GM18508 (cell line): ENCODE data around the gene SNAP47.
"Not testable (repeated sequence)": the region's sequence is repeated elsewhere in the genome, so short reads cannot be mapped to it uniquely, and the experiment has no call there.

Experiments
- ATAC-seq: cut with Tn5 transposase; IDR thresholded peaks from one replicate; pipeline ENCODE4 v1.9.1; 2021; ENCODE audit warnings: moderate number of reproducible peaks; ENCODE audit not compliant: insufficient read depth, unreplicated experiment

SNAP47 gene, protein sequence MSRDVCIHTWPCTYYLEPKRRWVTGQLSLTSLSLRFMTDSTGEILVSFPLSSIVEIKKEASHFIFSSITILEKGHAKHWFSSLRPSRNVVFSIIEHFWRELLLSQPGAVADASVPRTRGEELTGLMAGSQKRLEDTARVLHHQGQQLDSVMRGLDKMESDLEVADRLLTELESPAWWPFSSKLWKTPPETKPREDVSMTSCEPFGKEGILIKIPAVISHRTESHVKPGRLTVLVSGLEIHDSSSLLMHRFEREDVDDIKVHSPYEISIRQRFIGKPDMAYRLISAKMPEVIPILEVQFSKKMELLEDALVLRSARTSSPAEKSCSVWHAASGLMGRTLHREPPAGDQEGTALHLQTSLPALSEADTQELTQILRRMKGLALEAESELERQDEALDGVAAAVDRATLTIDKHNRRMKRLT

DNA sequence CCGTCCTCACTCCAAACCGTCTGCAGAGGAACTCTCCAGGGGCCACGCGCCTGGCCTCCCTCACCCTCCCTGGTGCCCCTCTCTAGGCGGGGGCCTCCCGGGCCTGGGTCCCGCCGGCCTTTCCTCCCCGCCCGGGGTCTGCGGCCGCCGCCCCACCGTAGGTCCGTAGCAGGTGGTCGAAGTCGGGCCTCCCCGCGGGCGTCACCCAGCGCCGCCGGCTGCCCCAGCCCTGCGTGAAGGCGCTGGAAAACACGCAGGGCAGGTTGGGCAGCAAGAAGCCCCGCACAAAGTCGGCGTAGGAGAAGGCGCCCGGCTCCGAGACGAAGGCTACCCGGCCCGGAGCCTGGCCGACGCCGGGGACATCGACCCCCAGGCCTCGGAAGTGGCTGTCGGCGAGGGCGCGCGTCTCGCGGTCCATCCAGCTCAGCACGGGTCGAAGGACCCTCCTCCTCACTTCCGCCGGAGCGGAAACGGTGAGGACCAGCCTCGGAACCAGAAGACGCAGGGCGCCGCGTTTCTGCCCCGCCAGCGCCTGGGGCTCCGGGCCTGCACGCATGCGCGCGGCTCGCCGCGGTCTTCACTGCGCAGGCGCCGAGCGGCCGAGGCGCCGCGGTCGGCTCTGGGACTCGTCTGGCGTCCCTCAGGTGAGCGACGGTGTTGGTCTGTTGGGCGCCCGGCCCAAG, at the start of gene SNAP47, which contains the start of gene JMJD4:
Gene SNAP47, plus strand, starts transcription at position 580 of the 683 bp plus-strand sequence. CDS start 12,302 bp downstream, outside the sequence.
Gene JMJD4, minus strand, starts transcription at position 447 of the 683 bp plus-strand sequence. Its CDS starts 29 bp downstream, at position 418.
- ATAC-seq, result peak; percentile 76

GRCh38 chr1:227685807-227686206, 49.4 kb upstream of the SNAP47 start:
- ATAC-seq, result no peak

GRCh38 chr1:227697321-227697864, 37.8 kb upstream of the SNAP47 start:
- no peak for ATAC-seq

DNA sequence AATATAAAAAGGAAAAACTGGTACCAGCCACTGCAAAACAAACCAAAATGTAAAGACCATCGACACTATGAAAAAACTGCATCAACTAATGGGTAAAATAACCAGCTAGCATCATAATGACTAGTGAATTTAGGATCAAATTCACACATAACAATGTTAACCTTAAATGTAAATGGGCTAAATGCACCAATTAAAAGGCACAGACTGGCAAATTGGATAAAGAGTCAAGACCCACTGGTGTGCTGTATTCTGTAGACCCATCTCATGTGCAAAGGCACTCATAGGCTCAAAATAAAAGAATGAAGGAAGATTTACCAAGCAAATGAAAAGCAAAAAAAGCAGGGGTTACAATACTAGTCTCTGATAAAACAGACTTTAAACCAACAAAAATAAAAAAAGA, 33.6 kb upstream of the SNAP47 start:
- not testable (repeated sequence) for ATAC-seq

DNA sequence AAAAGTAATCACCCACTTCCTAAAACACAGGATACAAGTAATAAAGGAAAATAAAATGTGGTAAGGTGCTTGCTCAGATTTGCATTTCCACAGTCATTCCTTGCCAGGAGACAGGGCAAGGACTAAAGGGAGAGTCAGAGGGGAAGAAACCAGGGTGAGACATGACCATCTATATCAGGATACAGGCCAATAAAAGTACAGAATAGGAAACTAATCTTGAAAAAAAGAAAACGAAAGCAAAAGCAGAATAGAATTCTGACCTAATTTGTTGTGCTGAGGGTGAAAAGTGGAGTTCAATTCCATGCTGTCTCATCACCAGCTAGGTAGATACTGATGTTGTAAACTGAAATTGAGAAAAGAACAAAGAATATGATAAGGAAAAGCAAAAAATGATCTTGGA, 27.4 kb upstream of the SNAP47 start:
- no peak for ATAC-seq

GRCh38 chr1:227709451-227709850, 25.8 kb upstream of the SNAP47 start:
- ATAC-seq, result no peak

- ATAC-seq, result not testable (repeated sequence)
These were observed 24.8 kb upstream of the SNAP47 start for GRCh38 chr1:227710474-227710873.

DNA sequence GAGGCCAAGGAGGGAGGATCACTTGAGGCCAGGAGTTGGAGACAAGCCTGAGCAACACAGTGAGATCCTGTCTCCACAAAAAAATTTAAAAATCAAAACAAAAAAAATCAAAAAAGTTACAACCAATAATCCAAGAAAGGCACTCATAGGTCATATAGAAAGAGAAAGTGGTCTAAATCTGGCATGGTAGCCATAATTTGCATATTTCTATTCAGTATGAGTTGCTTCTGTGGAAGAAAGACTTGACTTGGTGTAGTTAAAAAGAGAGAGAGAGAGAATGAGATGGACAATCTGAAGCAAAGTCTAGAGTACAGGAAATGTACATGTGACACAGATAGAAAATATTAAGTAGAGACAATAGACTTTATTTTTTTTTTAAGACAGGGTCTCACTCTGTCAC, 22.6 kb upstream of the SNAP47 start:
- ATAC-seq, result no peak

DNA sequence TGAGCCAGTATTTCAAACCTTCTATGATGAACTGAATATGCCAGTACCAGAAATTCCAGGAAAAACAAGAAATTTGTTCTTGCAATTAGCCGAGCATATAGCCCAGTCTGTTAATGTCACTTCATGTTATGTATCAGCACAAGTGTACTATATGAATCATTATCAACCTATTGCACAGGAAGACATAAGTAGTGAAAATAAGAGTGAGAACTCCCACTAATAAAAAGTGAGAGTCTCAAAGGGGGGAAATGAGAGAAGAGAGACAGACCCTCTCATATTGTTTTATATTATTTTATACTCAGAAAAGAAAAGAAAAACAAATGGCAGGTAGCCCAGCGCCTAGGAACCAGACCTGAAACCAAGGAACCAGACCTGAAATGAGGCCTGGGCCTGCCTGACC, 16.3 kb upstream of the SNAP47 start:
- ATAC-seq, result no peak

- ATAC-seq, result no peak
These were observed 11.8 kb upstream of the SNAP47 start for GRCh38 chr1:227723474-227723873.

DNA sequence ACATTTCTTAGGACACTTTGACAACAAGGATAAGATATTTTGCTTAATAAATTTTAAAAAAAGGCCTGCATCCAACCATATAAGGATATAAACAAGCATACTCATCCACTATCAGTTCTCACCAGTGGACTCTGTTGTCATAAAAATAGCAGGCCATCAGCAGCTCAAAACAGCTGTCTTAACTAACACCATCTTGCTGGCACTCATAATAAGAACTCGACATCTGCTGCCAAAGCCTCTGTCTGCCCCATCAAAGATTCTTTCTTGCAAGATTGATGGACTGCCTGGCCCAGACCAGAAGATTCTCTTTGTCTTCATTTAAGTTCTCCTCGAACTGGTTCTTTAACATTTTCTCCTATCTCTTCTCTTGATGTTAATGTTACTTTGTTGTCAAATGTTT, 10.2 kb upstream of the SNAP47 start:
- ATAC-seq, result no peak

- no peak for ATAC-seq
These were observed 8.9 kb upstream of the SNAP47 start for GRCh38 chr1:227726318-227726717.

DNA sequence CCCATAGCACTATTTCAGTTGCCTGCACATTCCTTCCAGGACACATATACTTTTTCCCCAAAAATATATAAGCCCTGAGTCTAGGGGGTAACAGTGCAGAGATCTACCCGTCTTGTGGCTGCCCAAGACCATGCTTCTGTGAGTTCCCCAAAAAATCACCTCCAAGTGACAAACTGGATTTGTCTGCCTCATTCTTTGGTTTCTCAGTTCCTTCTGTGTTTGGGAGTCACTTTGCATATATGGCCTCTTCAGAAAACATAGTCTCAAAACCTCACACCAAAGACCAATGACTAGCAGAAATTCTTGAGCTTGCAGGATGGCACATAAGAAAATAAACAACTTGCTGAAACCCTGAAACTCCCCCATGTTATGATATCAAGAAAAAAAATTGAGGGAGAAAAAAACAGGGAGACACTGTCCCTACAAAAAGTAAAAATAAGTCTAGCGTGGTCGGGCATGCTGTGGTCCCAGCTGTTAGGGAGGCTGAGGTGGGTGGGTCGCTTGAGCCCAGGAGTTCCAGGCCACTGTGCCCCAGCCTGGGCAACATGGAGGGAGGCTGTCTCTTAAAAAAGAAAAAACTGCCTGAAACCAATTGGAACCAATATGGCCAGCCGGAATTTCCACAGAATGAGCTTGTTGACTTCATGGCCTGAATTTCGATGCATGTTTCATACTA, 8.2 kb upstream of the SNAP47 start:
- no peak for ATAC-seq

- ATAC-seq, result no peak
These were observed 7.0 kb upstream of the SNAP47 start for GRCh38 chr1:227728059-227728891.

- ATAC-seq, result no peak
These were observed 6.4 kb upstream of the SNAP47 start for GRCh38 chr1:227728892-227729143.

GRCh38 chr1:227729144-227729880, 5.9 kb upstream of the SNAP47 start:
- no peak for ATAC-seq

DNA sequence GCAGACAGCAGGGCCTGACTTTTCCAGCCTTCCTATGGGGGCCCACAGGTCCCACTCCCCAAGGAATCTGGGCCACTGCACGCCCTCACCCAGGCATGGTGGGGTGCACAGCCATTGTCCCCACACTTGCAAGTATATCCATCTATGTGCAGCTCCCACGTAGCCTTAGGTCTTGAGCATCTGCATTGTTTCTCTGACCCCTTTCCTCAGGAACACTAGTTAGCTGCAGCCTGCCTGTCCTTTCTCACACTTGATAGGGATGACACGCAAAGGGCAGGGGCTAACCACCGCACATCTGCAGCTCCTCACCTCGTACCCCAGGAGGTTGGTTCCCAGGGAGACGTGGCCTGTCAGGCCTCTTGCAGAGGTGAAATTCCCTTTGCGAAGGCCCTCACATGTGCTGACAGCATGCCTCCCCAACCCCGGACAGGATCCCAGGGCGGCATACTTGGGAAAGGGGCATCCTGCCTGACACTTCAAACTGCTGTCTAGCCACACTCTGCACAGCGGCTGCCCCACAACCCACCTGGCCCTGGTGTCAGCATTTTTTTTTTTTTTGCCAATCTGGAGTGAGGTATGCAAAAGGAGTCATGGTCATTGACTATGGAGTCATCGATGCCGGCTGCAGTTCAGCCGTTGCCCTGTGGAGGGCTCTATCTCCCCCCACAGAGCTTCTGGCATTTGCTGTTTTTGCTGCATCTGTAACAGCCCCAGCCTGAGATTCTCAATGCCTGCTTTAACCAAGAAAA, 5.2 kb upstream of the SNAP47 start:
- ATAC-seq, result no peak

DNA sequence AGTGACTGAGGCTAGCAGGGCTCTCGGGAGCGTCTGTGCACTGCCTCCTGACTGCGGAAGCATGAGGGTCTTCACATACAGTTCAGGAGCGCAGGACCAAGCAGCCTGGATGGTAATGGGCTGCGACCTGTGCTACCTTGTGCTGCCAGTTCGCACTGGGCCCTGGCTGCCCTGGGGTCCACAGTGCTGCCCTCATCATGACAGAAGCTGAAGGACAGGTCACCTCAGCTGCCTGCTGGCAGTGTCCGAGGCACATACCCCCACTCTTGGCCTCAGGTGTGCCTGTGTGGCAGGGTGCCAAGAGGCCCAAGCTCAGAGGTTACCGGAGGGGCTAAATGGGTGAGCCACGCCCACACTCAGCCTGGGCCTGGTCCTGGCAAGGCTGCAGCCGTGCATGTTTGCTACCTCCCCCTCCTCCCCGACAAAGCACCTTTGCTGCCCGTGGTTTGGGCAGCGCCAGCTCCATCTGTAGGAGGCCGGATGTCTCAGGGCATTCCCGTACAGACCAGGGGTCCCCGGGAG, 4.5 kb upstream of the SNAP47 start:
- no peak for ATAC-seq
